OCI-LY3 (cell line): ENCODE data around the gene ADD3.

Experiments
- H2AFZ ChIP-seq: fragments of 200-600, 300-600 bp; shearing (Covaris generic); 2 replicates; pipeline ENCODE4 v1.6.0; 2014; ENCODE audit warnings: antibody characterized with exemption, low read depth, low read length
- H3K27ac ChIP-seq: fragments of 200-600, 300-600 bp; sonication (generic); 2 replicates; pipeline ENCODE4 v1.5.1; 2014; ENCODE audit warnings: mild to moderate bottlenecking, low read length, moderate library complexity, mixed read lengths
- H3K27me3 ChIP-seq: fragments of 200-600, 300-600 bp; sonication (generic); 2 replicates; pipeline ENCODE4 v1.6.1; 2014; ENCODE audit warnings: low read depth, low read length, mixed read lengths
- H3K36me3 ChIP-seq: fragments of 200-600, 300-600 bp; sonication (generic); replicated peaks from 2 replicates; pipeline ENCODE3; 2014; ENCODE audit warnings: low read depth, low read length, mixed read lengths
- H3K4me1 ChIP-seq: fragments of 300-600, 200-600 bp; sonication (generic); 2 replicates; pipeline ENCODE4 v1.6.1; 2014; ENCODE audit warnings: low read length, mixed read lengths
- H3K4me2 ChIP-seq: fragments of 200-600, 300-600 bp; sonication (generic); 2 replicates; pipeline ENCODE4 v1.6.1; 2014; ENCODE audit warnings: low read length, mixed read lengths
- H3K4me3 ChIP-seq: fragments of 300-600, 200-600 bp; sonication (generic); 2 replicates; pipeline ENCODE4 v1.5.1; 2014; ENCODE audit warnings: antibody characterized with exemption, mild to moderate bottlenecking, low read length, moderate library complexity
- H3K79me2 ChIP-seq: fragments of 300-600, 200-600 bp; shearing (Covaris generic); 2 replicates; pipeline ENCODE4 v1.6.1; 2014; ENCODE audit warnings: mild to moderate bottlenecking, low read length, mixed read lengths
- H3K9ac ChIP-seq: fragments of 300-600, 200-600 bp; shearing (Covaris generic); 2 replicates; pipeline ENCODE4 v1.6.0; 2014; ENCODE audit warnings: mild to moderate bottlenecking, low read length, moderate library complexity
- H3K9me3 ChIP-seq: fragments of 200-600, 300-600 bp; shearing (Covaris generic); 2 replicates; pipeline ENCODE4 v1.6.1; 2014; ENCODE audit warnings: low read length, mixed read lengths; ENCODE audit not compliant: insufficient read depth
- H4K20me1 ChIP-seq: fragments of 200-600, 300-600 bp; sonication (generic); 2 replicates; pipeline ENCODE4 v1.6.1; 2016; ENCODE audit warnings: low read length, mixed read lengths; ENCODE audit not compliant: insufficient read depth
- CTCF ChIP-seq: fragments of 200-600, 300-600 bp; sonication (generic); IDR thresholded peaks from 2 replicates; pipeline ENCODE4 v1.5.1; 2014; ENCODE audit warnings: antibody characterized with exemption, low read length, low read depth
- EZH2phosphoT487 ChIP-seq: fragments of 200-600 bp; shearing (Covaris generic); IDR thresholded peaks from 2 replicates; pipeline ENCODE4 v1.6.1; 2018; ENCODE audit warnings: antibody characterized with exemption, mixed run types, low read depth

ADD3 gene

GRCh38 chr10:110171032-110171431, 163.2 kb downstream of the ADD3 start:
- Histone ChIP-seq H3K4me3 (no peak overlapping the region), H3K27me3 (peaks cover 36% of the 10 kb centered on the region), H3K27ac (no peak overlapping the region), H3K4me1 (no peaks in the 10 kb centered on the region), H3K36me3 (no peaks in the 10 kb centered on the region), H3K79me2 (no peaks in the 10 kb centered on the region), H4K20me1 (no peaks in the 10 kb centered on the region), H3K9ac (no peak overlapping the region), H3K9me3 (no peaks in the 10 kb centered on the region), H3K4me2 (no peak overlapping the region), H2AFZ (no peak overlapping the region)
- TF ChIP-seq CTCF (no peak), EZH2phosphoT487 (no peak)

- H3K4me3 ChIP-seq: no peak overlapping the region
- no peaks in the 10 kb centered on the region for H3K79me2 ChIP-seq
- no peak overlapping the region for H3K9ac ChIP-seq
- TF ChIP-seq CTCF (no peak), EZH2phosphoT487 (no peak)
- H3K36me3 ChIP-seq: no peaks in the 10 kb centered on the region
- no peaks in the 10 kb centered on the region for H3K9me3 ChIP-seq
- H3K4me2 ChIP-seq: no peak overlapping the region
- H3K27ac ChIP-seq: no peak overlapping the region
- no peaks in the 10 kb centered on the region for H3K4me1 ChIP-seq
- H2AFZ ChIP-seq: no peak overlapping the region
- H4K20me1 ChIP-seq: no peaks in the 10 kb centered on the region
- peaks cover 36% of the 10 kb centered on the region for H3K27me3 ChIP-seq
These were observed 164.4 kb downstream of the ADD3 start for GRCh38 chr10:110172155-110172554.

DNA sequence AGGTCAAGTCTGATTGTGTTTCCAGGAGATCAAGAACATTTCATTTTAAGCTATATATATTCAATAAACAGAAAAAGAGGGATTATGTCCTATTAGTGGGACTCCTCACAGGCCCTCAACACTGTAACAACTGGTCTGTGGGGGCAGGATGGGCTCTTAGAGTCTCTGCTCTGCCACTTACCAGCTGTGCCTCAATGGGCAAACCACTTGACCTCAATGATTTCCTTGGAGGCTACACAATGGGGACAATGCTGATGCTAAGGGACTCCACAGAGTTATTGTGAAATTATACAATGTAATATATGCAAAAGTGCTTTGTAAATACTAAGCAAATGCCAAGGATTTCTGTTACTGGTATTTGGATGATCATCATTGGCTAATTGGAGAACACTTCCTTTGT, 166.4 kb downstream of the ADD3 start:
- Histone ChIP-seq H2AFZ (no peak overlapping the region), H3K4me3 (no peak overlapping the region), H3K27ac (no peak overlapping the region), H3K79me2 (no peaks in the 10 kb centered on the region), H3K4me2 (no peak overlapping the region), H3K36me3 (no peaks in the 10 kb centered on the region), H3K27me3 (peaks cover 23% of the 10 kb centered on the region), H4K20me1 (no peaks in the 10 kb centered on the region), H3K9me3 (no peaks in the 10 kb centered on the region), H3K9ac (no peak overlapping the region), H3K4me1 (no peaks in the 10 kb centered on the region)
- no peak for TF ChIP-seq EZH2phosphoT487
- TF ChIP-seq CTCF: no peak

DNA sequence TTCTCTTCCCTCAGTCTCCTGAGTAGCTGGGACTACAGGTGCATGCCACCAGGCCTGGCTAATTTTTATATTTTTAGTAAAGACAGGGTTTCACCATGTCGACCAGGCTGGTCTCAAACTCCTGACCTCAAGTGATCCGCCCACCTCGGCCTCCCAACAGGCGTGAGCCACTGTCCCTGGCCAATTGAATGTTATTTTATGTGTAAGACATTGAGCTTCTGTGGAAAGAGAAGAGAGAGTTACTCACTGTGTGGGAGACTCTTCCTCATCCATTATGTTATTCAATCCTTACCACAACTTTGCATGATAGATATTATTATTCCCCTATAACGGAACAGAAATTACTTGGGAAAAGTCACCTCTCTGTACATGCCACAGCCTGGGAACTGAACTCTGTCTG, 167.0 kb downstream of the ADD3 start:
- no peak overlapping the region for H3K9ac ChIP-seq
- H3K4me2 ChIP-seq: no peak overlapping the region
- no peak overlapping the region for H2AFZ ChIP-seq
- no peaks in the 10 kb centered on the region for H4K20me1 ChIP-seq
- H3K9me3 ChIP-seq: no peaks in the 10 kb centered on the region
- no peak for TF ChIP-seq CTCF
- no peak for TF ChIP-seq EZH2phosphoT487
- H3K79me2 ChIP-seq: no peaks in the 10 kb centered on the region
- no peaks in the 10 kb centered on the region for H3K4me1 ChIP-seq
- no peak overlapping the region for H3K4me3 ChIP-seq
- H3K27ac ChIP-seq: no peak overlapping the region
- no peaks in the 10 kb centered on the region for H3K36me3 ChIP-seq
- peaks cover 17% of the 10 kb centered on the region for H3K27me3 ChIP-seq
